22Rv1 (cell line): ENCODE data around the gene GLA.

Experiments
- H3K27ac ChIP-seq: fragments of 450-650 bp; 2 replicates; pipeline ENCODE4 v1.5.1; 2017
- CTCF ChIP-seq: fragments of 450-650 bp; IDR thresholded peaks from 2 replicates; pipeline ENCODE4 v1.5.1; 2017; ENCODE audit warnings: mild to moderate bottlenecking
- ZFX ChIP-seq: fragments of 450-650 bp; IDR thresholded peaks from 2 replicates; pipeline ENCODE4 v1.6.1; 2017; ENCODE audit warnings: antibody characterized with exemption, borderline replicate concordance

GLA gene

GRCh38 chrX:101429934-101430333 is 22.2 kb upstream of the GLA start:
- TF ChIP-seq ZFX (no peak), CTCF (no peak)
- no peak overlapping the region for H3K27ac ChIP-seq

- TF ChIP-seq CTCF (no peak), ZFX (no peak)
- no peak overlapping the region for H3K27ac ChIP-seq
Observed at GRCh38 chrX:101427954-101428353, 20.2 kb upstream of the GLA start.

GRCh38 chrX:101419489-101419888 is 11.8 kb upstream of the GLA start:
- TF ChIP-seq CTCF (no peak), ZFX (no peak)
- no peak overlapping the region for H3K27ac ChIP-seq

GRCh38 chrX:101417981-101418841 is 10.5 kb upstream of the GLA start:
- H3K27ac ChIP-seq, result no peak overlapping the region
- TF ChIP-seq CTCF, result no peak
- TF ChIP-seq ZFX, result no peak

GRCh38 chrX:101417190-101417589 is 9.5 kb upstream of the GLA start:
- TF ChIP-seq ZFX (no peak), CTCF (no peak)
- H3K27ac ChIP-seq, result no peak overlapping the region

DNA sequence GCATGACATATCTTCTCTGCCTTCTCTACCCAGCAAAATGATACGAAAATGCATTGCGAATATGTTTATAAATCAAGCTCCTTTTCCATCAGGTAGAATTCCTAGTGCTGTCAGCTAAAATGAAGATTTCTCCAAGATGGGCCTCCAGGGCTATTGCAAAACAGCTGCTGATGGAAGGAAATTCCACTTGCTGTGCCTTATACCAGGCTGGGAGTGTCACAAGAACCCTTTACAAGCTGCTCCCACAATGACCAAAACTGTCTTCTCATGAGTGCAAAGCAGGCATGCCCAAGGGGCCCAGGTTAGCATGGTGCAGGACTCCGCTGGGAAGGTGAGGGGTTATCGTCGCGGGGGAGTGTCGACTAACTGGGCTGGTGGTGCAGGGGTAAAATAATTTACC is 9.0 kb upstream of the GLA start:
- no peak overlapping the region for H3K27ac ChIP-seq
- TF ChIP-seq ZFX, result no peak
- no peak for TF ChIP-seq CTCF

DNA sequence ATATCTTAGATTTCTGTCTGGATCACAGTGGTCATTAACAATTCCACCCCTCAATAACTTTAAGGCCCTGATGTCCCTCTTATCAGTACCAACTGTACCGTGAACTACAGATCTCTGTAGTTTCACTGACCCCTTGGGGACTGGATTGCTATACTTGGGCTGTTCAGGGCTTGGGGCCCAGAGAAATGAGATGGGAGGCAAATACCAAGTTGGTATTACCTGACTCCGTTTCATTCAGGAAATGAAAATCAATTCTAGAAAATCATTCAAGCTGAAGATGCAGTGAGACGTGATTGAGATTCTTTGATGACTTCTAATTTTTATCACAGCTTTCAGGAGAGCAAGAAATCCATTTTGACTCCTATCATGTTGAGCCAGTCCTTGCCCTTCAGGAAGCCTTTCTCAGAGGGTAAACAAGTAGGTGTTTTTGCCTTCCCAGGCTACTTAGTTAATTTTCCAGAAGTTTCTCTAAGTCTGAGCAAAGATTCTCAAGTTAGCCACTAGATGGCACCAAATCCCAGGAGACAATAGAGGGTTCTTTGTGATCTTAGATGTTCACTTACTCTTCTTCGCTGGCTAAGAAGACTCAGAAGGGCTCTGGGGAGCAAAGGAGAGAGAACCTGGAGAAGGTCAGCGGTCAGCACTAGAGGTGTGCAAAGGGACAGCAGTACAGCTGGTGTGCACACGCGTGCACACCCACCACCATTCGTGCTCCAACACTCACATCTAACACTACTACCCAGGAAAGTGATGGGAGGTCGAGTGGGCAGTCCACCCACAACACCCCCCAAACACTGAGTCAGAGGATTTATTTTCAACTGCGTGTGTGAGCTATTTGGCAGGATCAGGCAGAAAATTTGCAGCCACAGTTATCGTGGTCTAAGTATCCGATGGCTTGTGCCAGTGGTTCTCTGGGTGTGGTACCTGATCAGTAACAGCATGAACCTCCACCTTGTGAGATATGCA is 7.7 kb upstream of the GLA start:
- peak overlapping the region; percentile 10; the same call in 1 of the 2 replicates for H3K27ac ChIP-seq

More for the DNA sequence above, 7.7 kb upstream of the GLA start:
- TF ChIP-seq ZFX (no peak), CTCF (peak; percentile 68)
